GM12872 (cell line): Measurements from ENCODE around the gene ADAMTS9.

Experiments used
- CTCF ChIP-seq: IDR thresholded peaks from 3 replicates; pipeline ENCODE4 v1.5.1; 2011; ENCODE audit warnings: low read depth, mild to moderate bottlenecking, low read length, moderate library complexity; ENCODE audit not compliant: insufficient read depth

Gene ADAMTS9

GRCh38 chr3:64694114-64694513 lies 6.3 kb upstream of the ADAMTS9 start:
- no peak for TF ChIP-seq CTCF

DNA sequence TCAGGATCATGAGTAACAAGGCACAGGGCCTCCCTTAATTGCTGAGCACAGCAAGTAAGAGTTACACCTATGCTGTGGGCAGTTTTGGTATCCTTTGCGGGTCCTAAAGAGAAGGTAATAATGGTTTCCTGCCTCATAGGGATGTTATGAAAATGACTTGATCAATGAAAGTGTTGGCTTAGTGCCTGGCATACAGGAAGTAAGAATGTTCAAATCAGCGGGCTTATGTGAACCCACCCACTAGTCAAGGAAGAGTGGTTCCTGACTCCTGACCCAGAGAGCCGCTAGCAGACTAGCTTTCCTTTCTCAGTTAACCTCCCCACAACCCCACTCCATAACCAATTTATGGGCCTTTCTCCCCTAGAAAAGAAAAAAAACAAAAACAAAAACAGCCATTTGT lies 5.2 kb upstream of the ADAMTS9 start:
- no peak for TF ChIP-seq CTCF

DNA sequence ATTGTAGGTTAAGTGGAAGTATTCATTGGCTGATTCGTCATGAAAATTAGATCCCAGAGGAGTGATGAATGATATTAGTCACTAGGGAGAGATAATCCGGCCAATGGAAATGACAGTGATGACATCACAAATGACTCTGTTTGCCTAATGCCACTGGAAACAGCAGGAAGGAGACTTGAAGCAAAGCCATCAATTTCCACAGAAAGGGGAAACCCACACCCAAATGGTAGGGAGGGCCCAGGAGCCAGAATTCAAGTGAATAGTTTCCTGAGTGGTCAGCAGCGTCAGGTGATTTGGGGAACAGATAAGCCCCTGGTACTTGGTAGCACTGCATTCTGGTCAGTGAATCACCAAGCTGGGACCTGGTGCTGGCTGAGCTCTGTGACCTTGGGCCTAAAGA lies 3.3 kb upstream of the ADAMTS9 start:
- TF ChIP-seq CTCF = no peak

- TF ChIP-seq CTCF = no peak
Measured at GRCh38 chr3:64687086-64687780, 567 bp downstream of the ADAMTS9 start.

GRCh38 chr3:64686446-64686908 lies 1.3 kb downstream of the ADAMTS9 start:
- no peak for TF ChIP-seq CTCF

DNA sequence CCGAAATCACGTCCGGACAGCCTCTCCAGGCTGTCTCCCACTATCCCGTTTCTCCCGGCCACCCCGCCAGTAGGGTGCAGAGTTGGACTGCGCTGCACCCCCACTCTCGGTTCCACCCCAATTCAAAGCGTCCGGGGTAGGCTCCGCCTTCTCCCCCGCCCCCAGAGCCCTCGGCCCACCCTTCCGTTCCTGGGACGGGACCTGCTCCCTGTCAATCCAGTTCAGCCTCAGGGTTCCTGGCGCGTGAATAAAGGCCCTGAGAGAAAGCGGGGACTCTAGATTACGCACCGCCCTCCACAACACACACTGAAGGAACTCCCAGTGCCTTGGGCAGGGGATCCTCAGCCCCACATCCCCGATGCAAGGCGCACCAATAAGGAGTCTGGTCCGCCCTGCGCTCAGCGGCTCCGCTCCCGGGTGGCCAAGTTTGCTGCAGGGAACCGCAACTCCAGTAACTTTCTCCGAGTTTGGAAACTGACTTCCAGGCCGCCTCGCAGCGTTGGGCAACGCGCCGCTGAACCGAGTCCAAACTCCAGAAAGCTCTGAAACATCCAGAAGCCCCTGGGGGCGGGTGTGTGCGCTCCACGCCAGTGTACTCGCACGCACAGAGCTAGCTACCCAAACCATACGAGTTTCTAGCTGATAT lies 1.9 kb downstream of the ADAMTS9 start:
- TF ChIP-seq CTCF = no peak

- no peak for TF ChIP-seq CTCF
Measured at GRCh38 chr3:64685331-64685799, 2.4 kb downstream of the ADAMTS9 start.
